ENCODE results near the gene ETFA.
A peak's percentile ranks its signal among the peaks of the same experiment; 100 is the strongest.

DNA sequence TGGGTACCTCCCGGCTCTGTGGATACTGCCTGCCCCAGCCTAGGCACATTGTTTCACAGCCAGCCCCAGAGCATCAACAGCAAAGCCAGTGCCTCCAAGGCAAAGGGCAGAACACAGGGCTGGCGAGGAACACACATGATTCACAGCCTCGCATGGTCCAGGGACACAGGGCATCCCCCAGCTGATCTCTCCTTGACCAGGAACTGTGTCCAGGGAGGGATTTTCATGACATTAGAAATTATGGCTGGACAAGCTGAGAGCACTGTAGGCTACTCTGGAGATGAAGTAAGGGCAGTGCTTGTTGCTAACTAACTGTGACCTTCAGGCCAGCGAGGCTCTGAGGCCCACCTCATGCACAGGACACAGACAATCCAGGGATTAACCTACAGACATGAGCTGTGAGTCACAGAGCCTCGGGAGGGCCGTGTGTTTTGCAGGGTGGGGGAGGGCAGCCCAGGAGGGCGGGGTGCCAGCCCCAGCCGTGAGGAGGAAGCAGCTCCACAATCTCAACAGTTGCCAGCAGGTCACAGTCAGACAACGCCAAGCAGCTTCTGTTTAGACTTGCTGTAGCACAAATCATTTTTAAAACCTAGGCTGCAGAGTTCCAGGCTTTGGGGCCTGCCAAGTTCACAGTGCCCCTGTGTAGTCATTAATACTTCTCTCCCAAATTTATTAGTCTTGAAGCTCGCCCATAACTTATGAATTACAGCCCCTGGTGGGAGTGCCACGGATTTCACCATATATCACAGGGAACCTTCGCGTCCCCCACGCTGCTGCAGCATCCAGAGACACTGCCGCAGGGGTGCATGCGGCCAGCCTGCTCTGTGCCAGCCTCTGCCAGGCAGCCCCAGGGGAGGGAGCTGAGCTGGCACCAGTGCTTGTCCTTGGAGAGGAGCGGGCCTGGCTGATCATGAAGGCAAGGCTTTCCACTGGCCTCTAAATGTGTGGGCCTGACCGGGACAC, 114.7 kb downstream of the ETFA start:
- TF ChIP-seq POLR2A (IDR thresholded peaks at IDR 0.05) (no peak), POLR2AphosphoS5 (IDR thresholded peaks at IDR 0.05) (peak in 2 of 3 donors; percentile 32 to 55)
- TF ChIP-seq, protein P1, sequence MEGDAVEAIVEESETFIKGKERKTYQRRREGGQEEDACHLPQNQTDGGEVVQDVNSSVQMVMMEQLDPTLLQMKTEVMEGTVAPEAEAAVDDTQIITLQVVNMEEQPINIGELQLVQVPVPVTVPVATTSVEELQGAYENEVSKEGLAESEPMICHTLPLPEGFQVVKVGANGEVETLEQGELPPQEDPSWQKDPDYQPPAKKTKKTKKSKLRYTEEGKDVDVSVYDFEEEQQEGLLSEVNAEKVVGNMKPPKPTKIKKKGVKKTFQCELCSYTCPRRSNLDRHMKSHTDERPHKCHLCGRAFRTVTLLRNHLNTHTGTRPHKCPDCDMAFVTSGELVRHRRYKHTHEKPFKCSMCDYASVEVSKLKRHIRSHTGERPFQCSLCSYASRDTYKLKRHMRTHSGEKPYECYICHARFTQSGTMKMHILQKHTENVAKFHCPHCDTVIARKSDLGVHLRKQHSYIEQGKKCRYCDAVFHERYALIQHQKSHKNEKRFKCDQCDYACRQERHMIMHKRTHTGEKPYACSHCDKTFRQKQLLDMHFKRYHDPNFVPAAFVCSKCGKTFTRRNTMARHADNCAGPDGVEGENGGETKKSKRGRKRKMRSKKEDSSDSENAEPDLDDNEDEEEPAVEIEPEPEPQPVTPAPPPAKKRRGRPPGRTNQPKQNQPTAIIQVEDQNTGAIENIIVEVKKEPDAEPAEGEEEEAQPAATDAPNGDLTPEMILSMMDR (IDR thresholded peaks at IDR 0.05 in 8 of 11, conservative IDR thresholded peaks at IDR 0.05 in 3 of 11) = no peak
